Ovary (tissue), 3 donors: ENCODE measurements around the gene DNAJB8.

Experiments used
- EP300 ChIP-seq: sonication (generic); formaldehyde crosslinking; IDR thresholded peaks from one replicate; pipeline ENCODE4 v1.6.1; 2017; ENCODE audit warnings: antibody characterized with exemption
- POLR2A ChIP-seq: fragments of 450-650 bp; IDR thresholded peaks from one replicate; pipeline ENCODE4 v1.6.1; 2017; ENCODE audit warnings: antibody characterized with exemption, mild to moderate bottlenecking, moderate library complexity
- TF ChIP-seq, protein P1 (sequence below), 3 donors: fragments of 450-650 bp in 2 of 3; fragments of 200-600 bp in 1 of 3; IDR thresholded peaks; one replicate each; pipeline versions ENCODE4 v1.5.1 to v1.8.0; 2016 to 2022; ENCODE audit warnings: antibody characterized with exemption in 3 of 3, mild to moderate bottlenecking in 1 of 3
- donor health status: DM: no; HTN: no; CAD: no.

DNA sequence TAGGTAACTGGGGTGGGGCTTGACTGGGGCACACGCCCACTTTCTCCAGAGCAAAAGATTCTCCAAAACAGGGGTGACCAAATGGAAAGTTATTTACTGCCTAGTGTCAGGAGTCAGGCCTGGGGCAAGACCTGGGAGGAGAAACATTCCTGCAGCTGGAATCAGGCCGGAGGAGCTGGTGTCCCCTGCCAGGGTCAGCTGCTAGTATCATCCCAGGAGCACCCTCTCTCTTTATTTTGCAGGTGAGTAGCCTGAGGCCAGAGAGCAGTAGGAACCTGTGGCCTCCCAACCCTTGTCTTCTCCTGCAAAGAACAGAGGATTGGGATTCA, 32.9 kb downstream of the DNAJB8 start:
- TF ChIP-seq, protein P1, sequence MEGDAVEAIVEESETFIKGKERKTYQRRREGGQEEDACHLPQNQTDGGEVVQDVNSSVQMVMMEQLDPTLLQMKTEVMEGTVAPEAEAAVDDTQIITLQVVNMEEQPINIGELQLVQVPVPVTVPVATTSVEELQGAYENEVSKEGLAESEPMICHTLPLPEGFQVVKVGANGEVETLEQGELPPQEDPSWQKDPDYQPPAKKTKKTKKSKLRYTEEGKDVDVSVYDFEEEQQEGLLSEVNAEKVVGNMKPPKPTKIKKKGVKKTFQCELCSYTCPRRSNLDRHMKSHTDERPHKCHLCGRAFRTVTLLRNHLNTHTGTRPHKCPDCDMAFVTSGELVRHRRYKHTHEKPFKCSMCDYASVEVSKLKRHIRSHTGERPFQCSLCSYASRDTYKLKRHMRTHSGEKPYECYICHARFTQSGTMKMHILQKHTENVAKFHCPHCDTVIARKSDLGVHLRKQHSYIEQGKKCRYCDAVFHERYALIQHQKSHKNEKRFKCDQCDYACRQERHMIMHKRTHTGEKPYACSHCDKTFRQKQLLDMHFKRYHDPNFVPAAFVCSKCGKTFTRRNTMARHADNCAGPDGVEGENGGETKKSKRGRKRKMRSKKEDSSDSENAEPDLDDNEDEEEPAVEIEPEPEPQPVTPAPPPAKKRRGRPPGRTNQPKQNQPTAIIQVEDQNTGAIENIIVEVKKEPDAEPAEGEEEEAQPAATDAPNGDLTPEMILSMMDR (IDR thresholded peaks at IDR 0.05): no peak
- TF ChIP-seq POLR2A (no peak), EP300 (no peak)
